Measurements from ENCODE around the gene CRB2. TPM values are rescaled to one million over a fixed set of nuclear protein-coding genes. Genes with fewer than 3 reads are reported as not detected.

The CRB2 gene
- polyA plus RNA-seq, 1 experiment: not detected

DNA sequence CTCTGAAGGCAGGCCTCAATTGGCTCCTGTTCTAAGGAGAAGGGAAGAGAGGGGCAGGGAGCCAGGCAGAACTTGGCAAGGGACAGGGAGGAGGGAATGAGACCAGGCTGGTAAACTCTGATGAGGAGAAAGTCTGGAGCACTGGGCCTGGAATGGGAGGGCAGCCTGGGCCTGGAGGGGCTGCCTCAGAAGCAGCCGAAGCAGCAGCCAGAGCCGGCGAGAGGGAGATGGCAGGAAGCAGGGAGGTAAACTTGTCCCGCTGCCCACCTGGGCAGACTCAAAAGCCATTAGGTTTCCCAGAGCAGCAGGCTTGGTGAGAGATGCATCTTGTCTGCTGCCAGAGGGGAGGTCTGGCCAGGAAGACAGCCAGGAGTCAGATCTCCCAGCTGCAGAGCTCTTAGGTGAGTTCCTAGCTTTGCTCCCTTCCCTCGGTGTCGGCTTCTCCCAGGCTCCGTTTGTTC, 37.0 kb upstream of the CRB2 start:
- Histone ChIP-seq H3K9me3 (ENCODE audit: control insufficient read depth, insufficient read depth, low read length) (peaks cover 4% of the 10 kb centered on the region; the same call in 1 of the 2 replicates), H3K27ac (ENCODE audit: low read depth, low read length) (no peak overlapping the region), H3K27me3 (ENCODE audit: control insufficient read depth, insufficient read depth, low read length) (peaks cover 30% of the 10 kb centered on the region), H3K4me3 (ENCODE audit: low read depth, low read length) (no peak overlapping the region)
- POLR2A ChIA-PET: no interaction called here
- CTCF ChIA-PET: interaction anchor here (2.0 kb wide), 1 partner anchor 30 kb away, joined by 5 read pairs; no protein-coding TSS in a partner anchor
- TF ChIP-seq, protein P1, sequence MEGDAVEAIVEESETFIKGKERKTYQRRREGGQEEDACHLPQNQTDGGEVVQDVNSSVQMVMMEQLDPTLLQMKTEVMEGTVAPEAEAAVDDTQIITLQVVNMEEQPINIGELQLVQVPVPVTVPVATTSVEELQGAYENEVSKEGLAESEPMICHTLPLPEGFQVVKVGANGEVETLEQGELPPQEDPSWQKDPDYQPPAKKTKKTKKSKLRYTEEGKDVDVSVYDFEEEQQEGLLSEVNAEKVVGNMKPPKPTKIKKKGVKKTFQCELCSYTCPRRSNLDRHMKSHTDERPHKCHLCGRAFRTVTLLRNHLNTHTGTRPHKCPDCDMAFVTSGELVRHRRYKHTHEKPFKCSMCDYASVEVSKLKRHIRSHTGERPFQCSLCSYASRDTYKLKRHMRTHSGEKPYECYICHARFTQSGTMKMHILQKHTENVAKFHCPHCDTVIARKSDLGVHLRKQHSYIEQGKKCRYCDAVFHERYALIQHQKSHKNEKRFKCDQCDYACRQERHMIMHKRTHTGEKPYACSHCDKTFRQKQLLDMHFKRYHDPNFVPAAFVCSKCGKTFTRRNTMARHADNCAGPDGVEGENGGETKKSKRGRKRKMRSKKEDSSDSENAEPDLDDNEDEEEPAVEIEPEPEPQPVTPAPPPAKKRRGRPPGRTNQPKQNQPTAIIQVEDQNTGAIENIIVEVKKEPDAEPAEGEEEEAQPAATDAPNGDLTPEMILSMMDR (IDR thresholded peaks at IDR 0.05; ENCODE audit: low read depth, low read length): no peak
- DNase-seq (ENCODE audit: low read depth, low spot score): no peak

DNA sequence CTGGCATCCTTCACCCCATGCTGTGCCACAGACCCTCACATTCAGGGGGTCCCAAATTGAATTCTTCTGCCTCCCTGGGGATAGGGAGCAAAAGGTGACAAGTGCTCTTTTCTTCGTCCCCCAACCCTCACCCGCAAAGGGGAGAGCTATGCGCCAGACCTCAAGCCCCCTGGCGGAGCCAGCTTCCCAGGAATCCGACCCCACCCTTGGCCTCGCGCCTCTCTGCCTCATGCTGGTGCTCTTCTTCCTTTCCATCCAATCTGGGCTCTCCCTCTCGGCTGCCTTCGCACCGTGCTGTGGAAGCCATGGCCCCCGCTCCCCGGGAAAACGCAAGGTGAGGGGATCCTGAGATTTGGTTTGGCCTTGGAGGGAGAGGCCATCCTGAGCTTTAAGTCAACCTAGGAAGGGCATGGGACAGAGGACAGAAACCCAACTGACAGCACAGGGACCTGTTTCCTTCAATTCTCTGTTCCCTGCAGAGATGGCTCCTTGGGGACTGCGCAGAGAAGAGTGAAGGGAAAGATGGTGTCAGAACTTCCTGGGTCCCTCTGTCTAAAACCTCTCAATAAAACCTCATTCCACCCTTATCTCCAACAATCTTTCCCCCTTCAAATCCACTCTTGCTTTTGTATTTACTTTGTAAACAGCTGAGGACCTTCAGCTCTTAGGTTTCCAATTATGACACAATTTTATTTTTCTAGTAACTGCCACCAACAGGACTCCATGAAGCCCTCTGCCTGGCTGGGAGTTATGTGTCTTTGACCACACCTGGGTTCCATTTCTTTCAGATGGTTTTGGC, 36.3 kb upstream of the CRB2 start:
- Histone ChIP-seq H3K27ac (ENCODE audit: low read depth, low read length) (no peak overlapping the region), H3K27me3 (ENCODE audit: control insufficient read depth, insufficient read depth, low read length) (peaks cover 30% of the 10 kb centered on the region), H3K9me3 (ENCODE audit: control insufficient read depth, insufficient read depth, low read length) (peaks cover 4% of the 10 kb centered on the region; the same call in 1 of the 2 replicates), H3K4me3 (ENCODE audit: low read depth, low read length) (no peak overlapping the region)
- TF ChIP-seq, protein P1 (IDR thresholded peaks at IDR 0.05; ENCODE audit: low read depth, low read length): no peak
- ChIA-PET POLR2A (no interaction called here), CTCF (interaction anchor here (2.0 kb wide), 1 partner anchor 30 kb away, joined by 5 read pairs; no protein-coding TSS in a partner anchor)
- DNase-seq (ENCODE audit: low read depth, low spot score): no peak

DNA sequence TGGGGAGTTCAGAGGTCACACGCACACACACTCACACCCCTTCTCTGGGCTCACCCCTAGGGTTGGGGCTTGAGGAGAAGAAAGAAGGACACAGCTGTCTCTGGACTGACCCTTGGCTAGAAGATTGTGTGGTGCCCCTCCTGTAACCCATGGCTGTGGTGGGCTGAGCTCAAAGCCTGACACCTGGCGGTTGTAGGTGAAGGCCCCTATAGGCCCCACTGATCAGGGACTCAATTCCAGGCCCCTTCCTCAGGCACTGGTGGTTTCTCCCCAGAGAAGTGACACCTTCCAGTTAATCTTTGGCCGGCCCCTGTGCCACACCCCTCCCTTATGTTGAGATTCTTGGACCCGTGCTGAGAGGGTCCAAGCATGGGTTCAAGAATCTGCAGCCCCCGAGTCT, 35.2 kb upstream of the CRB2 start:
- DNase-seq (ENCODE audit: low read depth, low spot score): no peak
- ChIA-PET CTCF (no interaction called here), POLR2A (no interaction called here)
- Histone ChIP-seq H3K27me3 (ENCODE audit: control insufficient read depth, insufficient read depth, low read length) (peaks cover 34% of the 10 kb centered on the region), H3K27ac (ENCODE audit: low read depth, low read length) (no peak overlapping the region), H3K4me3 (ENCODE audit: low read depth, low read length) (no peak overlapping the region), H3K9me3 (ENCODE audit: control insufficient read depth, insufficient read depth, low read length) (peaks cover 4% of the 10 kb centered on the region; the same call in 1 of the 2 replicates)
- TF ChIP-seq, protein P1 (IDR thresholded peaks at IDR 0.05; ENCODE audit: low read depth, low read length): no peak

DNA sequence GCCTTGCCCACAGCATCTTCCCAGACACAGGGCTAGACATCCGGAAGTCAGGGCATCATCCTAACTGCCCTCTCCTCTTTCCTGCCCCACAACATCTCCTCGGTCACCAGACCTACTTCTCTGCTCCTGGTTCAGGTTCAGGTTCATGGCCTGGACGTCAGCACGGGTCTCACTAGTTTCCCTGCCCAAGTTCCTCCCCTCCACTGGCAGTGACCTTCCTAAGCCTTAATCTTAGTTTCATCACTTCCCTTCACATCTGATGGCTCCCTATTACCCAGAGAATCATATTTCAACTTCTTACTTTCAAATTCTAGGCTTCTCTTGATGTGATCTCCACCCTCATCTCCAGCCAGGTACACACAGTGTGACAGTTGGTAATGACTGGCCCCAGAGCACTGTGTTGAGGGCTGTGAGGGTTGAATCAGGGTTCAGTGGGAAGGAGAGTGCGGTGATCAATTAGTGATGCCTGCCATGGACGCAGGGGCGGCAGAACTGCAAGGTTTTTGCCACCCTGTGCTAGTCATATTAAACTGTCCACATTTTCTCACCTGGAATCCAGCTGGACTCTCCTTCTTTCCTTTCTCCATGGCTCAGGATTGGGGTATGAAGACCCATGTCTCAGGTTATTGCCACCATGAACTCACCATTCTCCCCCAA, 34.3 kb upstream of the CRB2 start:
- Histone ChIP-seq H3K27ac (ENCODE audit: low read depth, low read length) (no peak overlapping the region), H3K4me3 (ENCODE audit: low read depth, low read length) (no peak overlapping the region), H3K9me3 (ENCODE audit: control insufficient read depth, insufficient read depth, low read length) (peaks cover 4% of the 10 kb centered on the region; the same call in 1 of the 2 replicates), H3K27me3 (ENCODE audit: control insufficient read depth, insufficient read depth, low read length) (peaks cover 34% of the 10 kb centered on the region)
- ChIA-PET CTCF (no interaction called here), POLR2A (no interaction called here)
- TF ChIP-seq, protein P1 (IDR thresholded peaks at IDR 0.05; ENCODE audit: low read depth, low read length): no peak
- DNase-seq (ENCODE audit: low read depth, low spot score): no peak

Measured in AG04450 (cell line).